Measurements from ENCODE around the gene TUBB4A. TPM values are rescaled to one million over a fixed set of nuclear protein-coding genes. Genes with fewer than 3 reads are reported as not detected.

The TUBB4A gene
- total and polyA plus RNA-seq, 4 donors: 0.05 to 2.1 (median 0.18) TPM

DNA sequence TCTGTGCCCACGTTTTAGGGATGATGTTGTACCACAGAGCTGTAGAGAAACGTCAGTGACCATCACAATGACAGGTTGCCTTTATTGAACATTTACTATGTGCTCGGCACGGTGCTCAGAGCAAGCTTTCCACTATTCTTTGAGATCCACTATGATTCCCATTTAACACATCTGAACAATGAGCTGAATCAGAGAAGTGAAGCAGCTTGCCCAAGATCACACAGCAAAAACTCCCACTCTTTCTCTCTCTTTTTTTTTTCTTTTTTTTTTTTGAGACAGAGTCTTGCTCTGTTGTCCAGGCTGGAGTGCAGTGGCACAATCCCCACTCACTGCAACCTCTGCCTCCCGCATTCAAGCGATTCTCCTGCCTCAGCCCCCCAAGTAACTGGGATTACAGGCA is 20.6 kb upstream of the TUBB4A start:
- Histone ChIP-seq H3K27ac (ENCODE audit: low read depth in 1 of 2, low read length in 1 of 2) (no peak overlapping the region), H3K4me3 (no peak overlapping the region), H3K36me3 (ENCODE audit: control insufficient read depth in 4 of 4, insufficient read depth in 4 of 4, low read length in 4 of 4) (no peaks in the 10 kb centered on the region), H3K9me3 (ENCODE audit: control insufficient read depth in 4 of 4, insufficient read depth in 3 of 4, low read length in 3 of 4) (no peaks in the 10 kb centered on the region), H3K9ac (ENCODE audit: insufficient read depth in 1 of 2, low read length in 2 of 2) (no peak overlapping the region), H3K27me3 (ENCODE audit: control insufficient read depth in 3 of 3, insufficient read depth in 3 of 3, low read length in 2 of 3) (no peaks in the 10 kb centered on the region), H3K4me1 (ENCODE audit: control insufficient read depth in 5 of 5, insufficient read depth in 5 of 5, low read length in 5 of 5) (peaks cover 0 to 6% (median 0%) of the 10 kb centered on the region in 5 donors)
- DNase-seq (no peak), ATAC-seq (ENCODE audit: insufficient read depth, low FRiP score) (no peak)
- WGBS, 2 donors: 80 to 85% methylated on average over 6 of the region's 6 CpGs
- TF ChIP-seq CTCF (IDR thresholded peaks at IDR 0.05; ENCODE audit: control extremely low read depth, extremely low read depth): no peak

DNA sequence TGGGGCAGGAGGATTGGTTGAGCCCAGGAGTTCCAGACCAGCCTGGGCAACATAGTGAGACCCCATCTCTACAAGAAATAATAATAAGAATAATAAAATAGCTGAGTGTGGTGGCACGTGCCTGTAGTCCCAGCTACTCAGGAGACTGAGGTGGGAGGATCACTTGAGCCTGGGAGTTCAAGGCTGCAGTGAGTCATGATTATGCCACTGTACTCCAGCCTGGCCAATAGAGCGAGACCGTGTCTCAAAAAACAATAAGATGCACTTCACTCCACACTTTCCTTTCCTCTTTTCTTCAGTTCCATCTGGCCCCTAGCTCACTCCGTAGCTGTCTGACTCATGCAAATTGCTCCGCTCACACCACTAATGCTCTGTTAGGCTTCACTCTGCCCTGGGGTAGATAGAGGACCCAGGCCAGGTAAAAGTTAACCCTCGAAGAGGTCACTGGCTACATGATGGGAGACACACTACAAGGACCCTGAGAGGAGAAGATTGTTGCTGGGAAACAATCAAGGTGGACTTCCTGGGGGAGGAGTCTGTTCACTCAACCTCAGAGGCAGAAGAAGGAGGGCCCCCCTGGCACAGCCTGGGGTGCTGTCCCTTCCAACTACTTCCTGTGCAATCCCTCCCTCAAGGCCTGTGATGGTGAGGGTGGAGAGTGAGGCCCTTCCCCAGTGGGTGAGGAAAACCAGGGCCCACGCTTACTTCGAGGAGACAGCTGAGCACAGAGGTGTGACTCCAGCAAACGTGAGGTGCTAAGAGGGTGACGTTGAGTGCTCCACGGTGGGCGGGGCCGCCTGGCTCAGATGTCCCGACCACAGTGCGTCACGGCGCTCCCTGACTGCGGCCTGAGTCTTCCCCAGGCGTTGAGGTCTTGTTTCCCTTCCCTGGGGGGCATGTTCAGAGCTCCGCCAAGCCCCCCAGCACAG is 19.9 kb upstream of the TUBB4A start:
- Histone ChIP-seq H3K36me3 (ENCODE audit: control insufficient read depth in 4 of 4, insufficient read depth in 4 of 4, low read length in 4 of 4) (no peaks in the 10 kb centered on the region), H3K9me3 (ENCODE audit: control insufficient read depth in 4 of 4, insufficient read depth in 3 of 4, low read length in 3 of 4) (no peaks in the 10 kb centered on the region), H3K27ac (ENCODE audit: low read depth in 1 of 2, low read length in 1 of 2) (no peak overlapping the region), H3K27me3 (ENCODE audit: control insufficient read depth in 3 of 3, insufficient read depth in 3 of 3, low read length in 2 of 3) (no peaks in the 10 kb centered on the region), H3K4me1 (ENCODE audit: control insufficient read depth in 5 of 5, insufficient read depth in 5 of 5, low read length in 5 of 5) (peaks cover 0 to 6% (median 2%) of the 10 kb centered on the region in 5 donors), H3K9ac (ENCODE audit: insufficient read depth in 1 of 2, low read length in 2 of 2) (no peak overlapping the region), H3K4me3 (no peak overlapping the region)
- TF ChIP-seq CTCF (IDR thresholded peaks at IDR 0.05; ENCODE audit: control extremely low read depth, extremely low read depth): no peak
- DNase-seq (no peak), ATAC-seq (ENCODE audit: insufficient read depth, low FRiP score) (no peak)
- 64% methylated on average over 20 of the region's 20 CpGs for WGBS, 2 donors

DNA sequence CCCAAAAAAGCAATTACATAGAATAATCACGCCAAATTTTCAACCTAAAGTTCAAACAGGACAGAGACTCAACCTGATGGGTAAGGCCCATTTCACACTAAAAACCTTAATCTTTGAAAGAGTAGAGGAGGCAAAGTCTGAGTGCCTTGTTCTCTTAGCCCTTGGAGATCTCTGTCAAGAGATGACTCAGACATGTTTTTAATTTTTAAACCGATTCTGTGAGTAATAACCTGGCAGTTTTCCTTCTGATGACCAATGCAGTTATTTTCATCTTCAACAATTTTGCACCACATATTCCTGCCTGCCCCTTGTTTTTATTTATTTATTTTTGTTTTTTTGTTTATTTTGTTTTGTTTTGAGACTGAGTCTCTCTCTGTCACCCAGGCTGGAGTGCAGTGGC is 17.2 kb upstream of the TUBB4A start:
- Histone ChIP-seq H3K27ac (ENCODE audit: low read depth in 1 of 2, low read length in 1 of 2) (no peak overlapping the region), H3K4me3 (no peak overlapping the region), H3K9ac (ENCODE audit: insufficient read depth in 1 of 2, low read length in 2 of 2) (no peak overlapping the region), H3K4me1 (ENCODE audit: control insufficient read depth in 5 of 5, insufficient read depth in 5 of 5, low read length in 5 of 5) (peaks cover 0 to 10% (median 2%) of the 10 kb centered on the region in 5 donors), H3K9me3 (ENCODE audit: control insufficient read depth in 4 of 4, insufficient read depth in 3 of 4, low read length in 3 of 4) (no peaks in the 10 kb centered on the region), H3K36me3 (ENCODE audit: control insufficient read depth in 4 of 4, insufficient read depth in 4 of 4, low read length in 4 of 4) (no peaks in the 10 kb centered on the region), H3K27me3 (ENCODE audit: control insufficient read depth in 3 of 3, insufficient read depth in 3 of 3, low read length in 2 of 3) (no peaks in the 10 kb centered on the region)
- TF ChIP-seq CTCF (IDR thresholded peaks at IDR 0.05; ENCODE audit: control extremely low read depth, extremely low read depth): no peak
- ATAC-seq (ENCODE audit: insufficient read depth, low FRiP score): no peak
- WGBS, 2 donors: 55 to 64% methylated on average over 2 of the region's 2 CpGs
- no peak for DNase-seq
